Sigmoid colon (tissue), 7 donors: ENCODE data around the gene HES5. TPM values are rescaled to one million over a fixed set of nuclear protein-coding genes. Genes with fewer than 3 reads are reported as not detected.

Source experiments
- DNase-seq: peaks from one replicate; pipeline ENCODE4 v3.0.0-alpha.2; 2019
- H3K27ac ChIP-seq, 4 donors: fragments of 200-600 bp; sonication (generic); one replicate each; pipeline ENCODE4 v1.5.1; 2016 to 2019; ENCODE audit warnings: mild to moderate bottlenecking in 1 of 4
- H3K27me3 ChIP-seq, 3 donors: fragments of 200-600 bp; sonication (generic); one replicate each; pipeline ENCODE4 v1.5.1; 2019; ENCODE audit warnings: mild to moderate bottlenecking in 1 of 3
- H3K36me3 ChIP-seq, 4 donors: fragments of 200-600 bp; sonication (generic); one replicate each; pipeline ENCODE4 v1.5.1; 2016 to 2019
- H3K4me1 ChIP-seq, 4 donors: fragments of 200-600 bp; sonication (generic); one replicate each; pipeline ENCODE4 v1.5.1; 2017 to 2019
- H3K4me3 ChIP-seq, 4 donors: fragments of 200-600 bp; sonication (generic); one replicate each; pipeline ENCODE4 v1.5.1; 2017 to 2019; ENCODE audit warnings: mild to moderate bottlenecking in 2 of 4, moderate library complexity in 1 of 4
- H3K9me3 ChIP-seq, 4 donors: fragments of 200-600 bp in 3 of 4; sonication (generic) in 3 of 4; one replicate each; pipeline versions ENCODE4 v1.5.1 to v1.6.1; 2013 to 2019
- CTCF ChIP-seq, 4 experiments: fragments of 450-650 bp in 3 of 4; fragments of 200-600 bp in 1 of 4; IDR thresholded peaks; one replicate each; pipeline ENCODE4 v1.5.1; 2016 to 2019; ENCODE audit warnings: antibody characterized with exemption in 4 of 4, mild to moderate bottlenecking in 3 of 4, moderate library complexity in 2 of 4
- EP300 ChIP-seq, 4 donors: sonication (generic); formaldehyde crosslinking; IDR thresholded peaks; one replicate each; pipeline ENCODE4 v1.6.1; 2017; ENCODE audit warnings: antibody characterized with exemption in 4 of 4
- POLR2A ChIP-seq, 2 donors: fragments of 450-650 bp; IDR thresholded peaks; one replicate each; pipeline ENCODE4 v1.6.1; 2016; ENCODE audit warnings: antibody characterized with exemption in 2 of 2, mild to moderate bottlenecking in 2 of 2, moderate library complexity in 2 of 2
- POLR2AphosphoS5 ChIP-seq, 4 donors: sonication (generic); formaldehyde crosslinking; IDR thresholded peaks; one replicate each; pipeline ENCODE4 v1.6.1; 2017; ENCODE audit warnings: antibody characterized with exemption in 4 of 4
- WGBS, 2 donors: extraction: QIAGEN DNeasy Blood & Tissue Kit; methylation state at CpG; one replicate each; pipeline ENCODE4 v1.1.7; 2013; 5-methylcytosine and 5-hydroxymethylcytosine counted together
- intact Hi-C: fragments of 100-400 bp; cut with DNase I; formaldehyde crosslinking; loops from one replicate; pipeline ENCODE4 v1.15.1; 2023
- polyA plus RNA-seq, 3 donors: library from polyadenylated mRNA; stranded (reverse); fragments of 200-250 nt; gene quantifications; one replicate each; pipeline ENCODE4 v1.2.3, GENCODE V29; 2013
- total RNA-seq, 4 donors: library from RNA; depleted of rRNA; stranded (reverse); fragments of >200 nt; gene quantifications; one replicate each; pipeline ENCODE4 v1.1.0, GENCODE V29; 2016
- donor health status: healthy with polysubstance abuse.
- donor health status: Bipolar disorder and iron deficiency.
- donor health status: healthy.

HES5 gene
- total and polyA plus RNA-seq, 7 donors: 0.36 to 1.2 (median 0.61) TPM; not detected in 4

GRCh38 chr1:2556678-2557481 lies 26.8 kb upstream of the HES5 start:
- TF ChIP-seq POLR2AphosphoS5 (IDR thresholded peaks at IDR 0.05) (no peak), EP300 (IDR thresholded peaks at IDR 0.05) (no peak), CTCF (IDR thresholded peaks at IDR 0.05) (no peak), POLR2A (IDR thresholded peaks at IDR 0.05) (no peak)
- H3K4me1 ChIP-seq: peaks cover 0 to 35% (median 34%) of the 10 kb centered on the region in 4 donors
- intact Hi-C loops: loop anchor here (2.0 to 10.0 kb wide), 2 partner anchors 28 to 88 kb away; no protein-coding TSS in a partner anchor
- H3K27me3 ChIP-seq: peaks cover 0 to 5% (median 0%) of the 10 kb centered on the region in 3 donors
- no peaks in the 10 kb centered on the region for H3K9me3 ChIP-seq
- no peak for DNase-seq
- H3K4me3 ChIP-seq: peak overlapping the region; percentile 57 to 68 (median 64)
- peaks cover 5 to 42% (median 10%) of the 10 kb centered on the region in 4 donors for H3K36me3 ChIP-seq
- WGBS, 2 donors: 1 to 7% methylated on average over 24 of the region's 24 CpGs
- H3K27ac ChIP-seq: peak overlapping the region; percentile 83 to 91 (median 89)

- no peaks in the 10 kb centered on the region for H3K9me3 ChIP-seq
- H3K4me3 ChIP-seq: peak within 1 kb of the TSS; percentile 57 to 68 (median 64)
- 0 to 1% methylated on average over 16 of the region's 16 CpGs for WGBS, 2 donors
- peak; percentile 87 for DNase-seq
- peaks cover 5 to 36% (median 8%) of the 10 kb centered on the region in 4 donors for H3K36me3 ChIP-seq
- H3K4me1 ChIP-seq: peaks cover 0 to 35% (median 34%) of the 10 kb centered on the region in 4 donors
- H3K27ac ChIP-seq: peak within 1 kb of the TSS; percentile 83 to 91 (median 89)
- intact Hi-C loops: loop anchor here (2.0 to 10.0 kb wide), 2 partner anchors 29 to 89 kb away; no protein-coding TSS in a partner anchor
- peak; percentile 7 to 61 (median 45) for TF ChIP-seq POLR2AphosphoS5 (IDR thresholded peaks at IDR 0.05)
- TF ChIP-seq CTCF (IDR thresholded peaks at IDR 0.05): peak in 1 of 4 experiments; percentile 18
- TF ChIP-seq EP300 (IDR thresholded peaks at IDR 0.05): no peak
- TF ChIP-seq POLR2A (IDR thresholded peaks at IDR 0.05): peak in 1 of 2 donors; percentile 26
- H3K27me3 ChIP-seq: peaks cover 0 to 5% (median 0%) of the 10 kb centered on the region in 3 donors
These were observed 26.2 kb upstream of the HES5 start, which contains the start of gene TNFRSF14 for GRCh38 chr1:2556277-2556677. Gene TNFRSF14 (plus strand): TSS chr1:2556371. CDS start chr1:2556665, 294 bp downstream.

GRCh38 chr1:2555634-2556276 lies 25.7 kb upstream of the HES5 start:
- H3K4me1 ChIP-seq: peaks cover 0 to 35% (median 34%) of the 10 kb centered on the region in 4 donors

More at GRCh38 chr1:2555634-2556276, 25.7 kb upstream of the HES5 start:
- peak overlapping the region; percentile 57 to 68 (median 64) for H3K4me3 ChIP-seq
- peak; percentile 77 for TF ChIP-seq POLR2A (IDR thresholded peaks at IDR 0.05)
- TF ChIP-seq EP300 (IDR thresholded peaks at IDR 0.05): peak in 3 of 4 donors; percentile 65 to 99 (median 95)
- TF ChIP-seq POLR2AphosphoS5 (IDR thresholded peaks at IDR 0.05): peak; percentile 88 to 99 (median 95)
- no peak for TF ChIP-seq CTCF (IDR thresholded peaks at IDR 0.05)
- H3K36me3 ChIP-seq: peaks cover 5 to 31% (median 7%) of the 10 kb centered on the region in 4 donors
- peak overlapping the region; percentile 83 to 91 (median 89) for H3K27ac ChIP-seq
- intact Hi-C loops: loop anchor here (2.0 to 10.0 kb wide), 2 partner anchors 29 to 89 kb away; no protein-coding TSS in a partner anchor
- no peaks in the 10 kb centered on the region for H3K9me3 ChIP-seq
- DNase-seq: peak; percentile 98
- peaks cover 0 to 5% (median 0%) of the 10 kb centered on the region in 3 donors for H3K27me3 ChIP-seq
- 1 to 2% methylated on average over 26 of the region's 26 CpGs for WGBS, 2 donors
